CD4-positive, alpha-beta T cell treated with Interleukin-12 subunit alpha and Interleukin-12 subunit beta, for 1 hour (primary cell): ENCODE measurements around the gene MISP.
A peak's percentile ranks its signal among the peaks of the same experiment; 100 is the strongest.
"Not testable (repeated sequence)": the region's sequence is repeated elsewhere in the genome, so short reads cannot be mapped to it uniquely, and the experiment has no call there.

ENCODE experiments used
- DNase-seq: peaks from one replicate; pipeline ENCODE4 v3.0.0-alpha.2; 2020

The MISP gene

GRCh38 chr19:750640-751423 lies at the start of gene MISP:
MISP (plus strand) TSS chr19:751112; CDS start chr19:756947, 5,835 bp downstream.
- DNase-seq, result no peak

- DNase-seq, result not testable (repeated sequence)
Measured at GRCh38 chr19:702847-703246, 48.1 kb upstream of the MISP start.

- DNase-seq, result no peak
Measured at GRCh38 chr19:703329-703650, 47.6 kb upstream of the MISP start.

DNA sequence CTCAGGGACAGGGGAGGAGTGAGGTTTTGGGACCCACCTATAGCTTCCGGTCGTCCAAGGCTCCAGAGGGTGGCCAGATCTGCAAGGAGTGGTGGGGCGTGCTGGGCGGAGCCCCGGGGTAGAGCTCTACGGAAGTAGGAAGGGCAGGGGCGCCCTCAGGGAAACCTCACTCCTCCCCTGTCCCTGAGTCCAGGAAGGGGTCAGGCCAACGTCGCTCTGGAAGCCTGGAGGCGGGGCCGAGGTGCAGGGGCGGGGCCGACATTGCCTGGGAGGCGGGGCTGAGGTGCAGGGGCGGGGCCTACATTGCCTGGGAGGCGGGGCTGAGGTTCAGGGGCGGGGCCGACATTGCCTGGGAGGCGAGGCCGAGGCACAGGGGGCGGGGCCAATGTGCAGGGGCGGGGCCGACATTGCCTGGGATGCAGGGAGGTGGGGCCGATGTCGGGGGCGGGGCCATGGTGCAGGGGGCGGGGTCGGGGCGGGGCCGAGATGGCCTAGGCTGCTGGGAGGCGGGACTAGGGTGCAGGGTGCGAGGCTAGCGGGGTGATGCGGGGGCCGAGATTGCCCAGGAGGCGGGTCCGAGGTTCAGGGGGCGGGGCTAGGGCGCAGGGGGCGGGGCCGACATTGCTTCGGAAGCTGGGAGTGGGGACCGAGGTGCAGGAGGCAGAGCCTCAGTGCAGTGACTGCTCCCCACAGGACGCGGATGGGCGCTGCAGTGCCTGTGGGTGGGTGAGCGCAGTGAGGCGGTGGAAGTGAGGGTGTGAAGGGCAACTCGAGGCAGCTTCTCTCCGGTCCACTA lies 47.1 kb upstream of the MISP start:
- DNase-seq, result peak; percentile 65

DNA sequence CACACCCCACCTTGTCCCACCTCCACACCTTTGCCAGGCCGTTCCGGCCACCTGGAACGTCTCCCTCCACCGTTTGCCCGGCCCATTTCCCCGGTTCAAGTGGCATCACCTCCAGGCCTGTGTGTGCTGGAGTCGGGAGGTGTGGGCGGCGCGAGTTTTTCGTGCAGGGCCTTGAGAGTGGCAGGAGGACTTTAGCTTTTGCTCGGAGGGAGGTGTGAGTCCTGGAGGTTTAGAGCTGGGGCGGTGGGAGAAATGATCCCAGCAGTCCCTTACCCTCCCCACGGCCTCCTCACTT lies 46.5 kb upstream of the MISP start:
- no peak for DNase-seq

- DNase-seq, result no peak
Measured at GRCh38 chr19:708154-709143, 42.5 kb upstream of the MISP start, which contains the start of gene PALM. PALM (plus strand) TSS chr19:708935; CDS start chr19:709147, 212 bp downstream.

- DNase-seq, result no peak
Measured at GRCh38 chr19:709196-709964, 41.5 kb upstream of the MISP start.

GRCh38 chr19:709965-710571 lies 40.8 kb upstream of the MISP start:
- DNase-seq, result no peak

- no peak for DNase-seq
Measured at GRCh38 chr19:710767-711166, 40.1 kb upstream of the MISP start.

- no peak for DNase-seq
Measured at GRCh38 chr19:711254-711653, 39.7 kb upstream of the MISP start.

DNA sequence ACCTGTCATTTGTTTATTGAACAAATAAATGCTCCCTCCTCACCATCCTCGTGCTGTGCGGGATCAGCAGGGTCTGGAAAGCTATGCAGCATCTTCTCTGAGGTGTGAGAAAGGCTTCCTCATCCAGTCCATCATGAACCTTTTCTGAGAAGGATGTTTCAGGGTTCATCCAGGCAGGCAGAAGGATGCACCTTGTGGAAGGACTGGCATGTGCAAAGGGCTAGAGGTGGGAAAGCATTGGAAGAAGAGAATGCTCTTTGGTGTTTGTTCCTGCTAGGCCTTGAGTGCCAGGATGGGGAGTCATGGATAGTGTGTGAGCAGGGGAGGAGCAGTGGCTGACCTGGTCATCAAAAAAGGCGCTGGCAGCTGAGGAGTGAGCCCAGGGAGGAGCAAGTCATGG lies 35.6 kb upstream of the MISP start:
- DNase-seq, result no peak

- no peak for DNase-seq
Measured at GRCh38 chr19:718251-718951, 32.5 kb upstream of the MISP start.

DNA sequence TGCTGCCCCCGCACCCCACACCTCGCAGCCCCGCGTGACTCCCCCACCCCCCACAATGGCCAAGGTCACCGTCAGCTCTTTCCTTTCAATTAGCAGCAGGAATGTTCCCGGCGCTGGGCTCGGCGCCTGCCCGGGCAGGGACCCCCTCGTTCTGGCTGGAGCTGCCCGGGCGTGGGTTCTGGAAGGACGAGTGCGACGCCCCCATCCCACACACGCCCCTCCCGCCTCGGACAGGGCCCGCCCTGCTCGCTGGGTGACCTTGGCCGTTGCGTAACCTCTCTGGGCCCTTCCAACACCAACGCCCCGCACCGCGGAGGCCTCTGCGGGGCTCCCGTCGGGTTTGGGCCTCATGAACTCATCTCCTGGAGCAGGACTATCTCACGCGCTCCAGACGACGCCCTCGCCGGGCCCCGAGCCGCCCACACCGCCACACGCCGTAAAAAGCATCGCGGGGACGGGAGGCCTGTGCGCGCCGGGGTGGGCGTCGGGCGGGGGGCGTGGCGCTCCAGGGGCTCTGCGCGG lies 31.9 kb upstream of the MISP start:
- no peak for DNase-seq

- no peak for DNase-seq
Measured at GRCh38 chr19:719636-720344, 31.1 kb upstream of the MISP start.

- no peak for DNase-seq
Measured at GRCh38 chr19:720345-721160, 30.4 kb upstream of the MISP start.

DNA sequence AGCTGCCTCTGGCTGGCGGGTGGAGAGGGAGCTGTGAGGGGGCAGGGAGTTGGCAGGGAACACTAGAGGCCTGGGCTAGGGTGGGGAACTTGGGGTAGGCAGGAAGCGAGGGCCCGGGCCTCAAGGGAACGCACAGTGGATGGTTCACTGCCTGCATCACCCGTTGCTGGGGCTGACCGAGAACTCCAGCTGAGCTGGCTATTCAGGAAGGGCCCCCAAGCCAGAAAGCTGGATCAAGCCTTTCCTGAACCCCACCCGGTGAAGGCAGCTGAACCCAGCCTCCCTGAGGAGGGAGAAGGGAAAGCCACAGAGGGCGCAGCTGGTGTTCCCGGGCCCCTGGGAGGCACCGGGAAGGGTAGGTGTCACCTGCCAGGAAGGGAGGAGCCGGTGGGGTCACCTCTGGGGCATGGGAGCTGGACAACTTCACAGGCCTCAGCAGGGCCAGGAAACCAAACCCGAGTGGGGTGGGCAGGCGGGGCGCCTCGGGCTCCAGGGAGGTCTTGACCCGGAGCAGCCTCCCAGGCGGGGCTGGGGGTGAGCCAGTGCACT lies 28.3 kb upstream of the MISP start:
- no peak for DNase-seq

DNA sequence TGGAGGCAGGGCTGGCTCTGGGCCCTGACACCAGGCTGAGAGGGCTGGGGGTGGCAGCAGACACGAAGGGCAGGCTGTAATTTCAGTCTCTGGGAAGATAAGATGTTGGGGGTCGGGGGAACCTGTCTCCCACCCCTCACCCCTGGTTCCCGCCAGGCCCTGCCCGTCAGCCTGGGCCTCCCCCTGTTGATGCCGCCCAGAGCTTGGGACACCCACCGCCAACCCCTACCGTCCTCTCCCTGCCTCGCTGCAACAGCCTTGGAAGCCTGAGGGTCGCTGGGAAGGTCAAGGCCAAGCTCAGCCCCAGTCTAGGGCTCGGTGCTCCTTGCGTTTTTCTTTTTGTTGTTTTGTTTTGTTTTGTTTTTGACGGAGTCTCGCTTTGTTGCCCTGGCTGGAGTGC lies 27.7 kb upstream of the MISP start:
- DNase-seq, result no peak

DNA sequence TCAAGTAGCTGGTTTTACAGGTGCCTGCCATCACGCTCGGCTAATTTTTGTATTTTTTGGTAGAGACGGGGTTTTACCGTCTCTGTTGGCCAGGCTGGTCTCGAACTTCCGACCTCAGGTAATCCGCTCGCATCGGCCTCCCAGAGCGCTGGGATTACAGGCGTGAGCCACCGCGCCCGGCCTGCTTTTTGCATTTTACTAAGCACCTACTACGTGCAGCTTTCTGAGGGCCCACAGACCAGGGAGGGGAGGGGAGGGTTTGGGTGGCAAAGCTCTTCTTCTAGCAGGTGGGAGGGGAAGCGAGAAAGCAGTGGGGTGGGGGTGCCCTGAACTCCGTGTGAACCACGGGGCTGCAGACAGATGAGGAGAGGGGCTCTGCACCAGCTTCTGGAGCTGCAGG lies 27.2 kb upstream of the MISP start:
- no peak for DNase-seq

DNA sequence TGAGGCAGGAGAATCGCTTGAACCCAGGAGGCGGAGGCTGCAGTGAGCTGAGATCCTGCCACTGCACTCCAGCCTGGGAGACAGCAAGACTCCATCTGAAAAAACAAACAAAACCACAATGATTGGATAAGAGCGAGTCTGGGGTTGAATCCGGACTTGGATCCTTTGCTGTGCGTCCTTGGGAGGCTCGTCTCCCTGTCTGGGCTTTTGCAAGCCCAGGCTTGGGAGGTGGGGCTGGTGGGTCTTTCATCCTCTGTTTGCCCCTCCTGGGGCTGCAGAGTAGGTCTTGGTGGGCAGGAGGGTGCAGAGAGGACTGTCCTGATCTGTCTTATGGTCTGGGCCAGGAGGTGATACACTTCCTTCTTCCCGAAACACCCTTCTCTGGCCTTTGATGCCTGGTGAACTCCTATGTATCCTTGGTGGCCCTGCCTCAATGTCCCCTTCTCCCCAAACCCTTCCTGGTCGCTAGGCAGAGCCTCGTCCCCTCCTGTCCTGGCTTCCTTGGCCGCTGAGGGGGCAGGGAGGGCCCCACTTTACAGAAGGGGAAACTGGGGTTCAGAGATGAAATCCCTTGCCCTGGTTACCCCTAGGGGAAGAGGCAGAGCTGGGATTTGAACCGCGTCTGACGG lies 25.3 kb upstream of the MISP start:
- no peak for DNase-seq
